ENCODE data around the gene RGS19.

Gene RGS19

DNA sequence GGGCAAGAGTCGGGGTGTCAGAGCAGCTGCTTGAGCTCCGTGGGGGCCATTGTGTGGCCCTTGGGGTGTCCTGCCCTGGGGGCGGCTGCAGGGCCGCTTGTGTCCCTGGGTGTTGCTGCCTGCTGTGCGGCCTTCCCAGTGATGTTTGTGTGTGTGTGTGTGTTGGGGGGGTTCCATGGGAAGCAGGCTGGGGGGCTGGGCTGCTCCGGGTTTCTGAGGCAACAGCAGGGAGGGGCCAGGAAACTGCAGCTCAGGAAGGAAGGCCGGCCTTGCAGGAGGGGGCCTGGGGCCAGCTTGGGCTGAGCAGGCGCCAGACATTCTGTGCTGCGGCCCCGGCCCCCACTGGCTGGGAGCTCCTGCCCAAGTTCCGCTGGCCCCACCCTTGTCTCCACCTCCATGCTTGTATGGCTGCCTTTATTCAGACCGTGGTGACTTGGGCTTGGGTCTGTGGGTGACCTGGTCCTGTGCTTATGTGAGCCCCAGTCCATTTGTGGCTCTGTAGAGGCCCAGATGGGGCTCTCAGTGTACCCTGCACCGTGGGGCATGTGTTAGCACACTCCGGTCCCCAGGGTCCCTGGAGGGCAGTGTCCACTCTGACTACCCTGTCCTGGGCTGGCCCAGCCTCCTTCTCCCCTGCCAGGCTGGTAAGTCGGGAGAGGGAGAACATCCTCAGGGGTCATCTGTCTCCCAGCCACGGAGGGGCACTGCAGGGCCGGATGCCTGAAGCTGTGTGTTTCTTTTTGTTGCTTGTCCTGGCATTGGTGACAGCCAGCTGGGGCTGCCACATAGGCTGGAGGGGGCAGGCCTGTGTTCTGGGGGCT, 25.3 kb downstream of the RGS19 start:
- POLR2A ChIA-PET: interaction anchor here (1.5 to 2.9 kb wide), 3 partner anchors 8 to 31 kb away, joined by 4 to 26 read pairs (median 12); partner anchors contain the start of gene TCEA2
- DNase-seq (ENCODE audit: extremely low spot score): peak; percentile 45
- no peak for TF ChIP-seq SP1 (IDR thresholded peaks at IDR 0.05)
- no peak for TF ChIP-seq FOXA1 (IDR thresholded peaks at IDR 0.05)
- no peak for TF ChIP-seq L3MBTL2 (conservative IDR thresholded peaks at IDR 0.05)
- TF ChIP-seq, protein P1, sequence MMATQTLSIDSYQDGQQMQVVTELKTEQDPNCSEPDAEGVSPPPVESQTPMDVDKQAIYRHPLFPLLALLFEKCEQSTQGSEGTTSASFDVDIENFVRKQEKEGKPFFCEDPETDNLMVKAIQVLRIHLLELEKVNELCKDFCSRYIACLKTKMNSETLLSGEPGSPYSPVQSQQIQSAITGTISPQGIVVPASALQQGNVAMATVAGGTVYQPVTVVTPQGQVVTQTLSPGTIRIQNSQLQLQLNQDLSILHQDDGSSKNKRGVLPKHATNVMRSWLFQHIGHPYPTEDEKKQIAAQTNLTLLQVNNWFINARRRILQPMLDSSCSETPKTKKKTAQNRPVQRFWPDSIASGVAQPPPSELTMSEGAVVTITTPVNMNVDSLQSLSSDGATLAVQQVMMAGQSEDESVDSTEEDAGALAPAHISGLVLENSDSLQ (IDR thresholded peaks at IDR 0.05): no peak
- TF ChIP-seq FOXK2 (IDR thresholded peaks at IDR 0.05): no peak
- no peak for TF ChIP-seq TARDBP (IDR thresholded peaks at IDR 0.05)
- TF ChIP-seq ZNF384 (IDR thresholded peaks at IDR 0.05): no peak
- CTCF ChIA-PET: interaction anchor here (0.8 to 1.4 kb wide), 2 partner anchors 16 to 66 kb away, joined by 3 to 7 read pairs; no protein-coding TSS in a partner anchor

DNA sequence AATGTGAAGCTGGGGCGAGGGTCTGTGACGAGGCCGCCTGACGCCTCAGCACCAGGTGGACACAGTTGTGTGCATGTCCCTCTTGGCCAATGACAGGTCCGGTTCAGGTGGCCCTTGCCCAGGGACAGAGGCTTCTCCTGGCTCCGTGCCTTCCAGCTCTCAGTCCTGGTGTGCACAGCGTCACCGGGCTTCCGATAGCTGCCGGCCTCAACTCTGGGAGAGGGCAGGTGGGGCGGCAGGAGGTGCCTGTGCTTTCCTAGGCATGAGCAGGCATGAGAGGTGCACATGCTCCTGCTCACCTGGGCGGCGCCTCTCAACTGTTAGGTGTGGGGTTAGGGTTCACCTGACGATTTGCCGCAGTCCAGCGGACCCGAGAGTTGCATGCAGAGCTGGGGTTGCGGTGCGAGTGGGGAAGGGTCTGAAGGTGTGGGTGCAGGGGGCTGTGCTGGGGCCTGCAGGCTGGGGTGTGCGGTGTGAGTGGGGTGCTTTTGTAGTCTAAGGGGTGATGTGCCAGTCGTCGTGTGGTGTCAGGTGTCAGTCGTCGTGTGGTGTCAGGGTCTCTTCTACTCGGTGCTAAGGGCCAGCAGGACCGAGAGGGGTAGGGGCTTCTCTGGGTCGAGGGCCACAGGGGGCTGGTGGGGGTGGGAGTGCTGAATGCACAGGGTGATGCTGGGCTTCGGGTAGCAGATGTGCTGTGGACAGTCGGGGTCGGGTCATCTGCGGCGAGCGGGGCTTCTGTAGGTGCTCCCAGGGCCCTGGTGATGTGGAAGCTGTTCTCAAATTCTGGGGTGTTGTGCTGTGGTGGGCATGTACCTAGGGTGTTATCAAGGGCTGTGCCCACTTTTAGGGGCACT, 26.1 kb downstream of the RGS19 start:
- DNase-seq (ENCODE audit: extremely low spot score): no peak
- POLR2A ChIA-PET: interaction anchor here (0.5 to 2.9 kb wide), 5 partner anchors 9 to 32 kb away, joined by 3 to 26 read pairs (median 4); partner anchors contain the start of gene TCEA2
- no peak for TF ChIP-seq SUZ12 (IDR thresholded peaks at IDR 0.05)
- TF ChIP-seq TARDBP (IDR thresholded peaks at IDR 0.05): no peak
- TF ChIP-seq, protein P1 (IDR thresholded peaks at IDR 0.05): no peak
- no peak for TF ChIP-seq NFRKB (IDR thresholded peaks at IDR 0.05)
- no peak for TF ChIP-seq SP1 (IDR thresholded peaks at IDR 0.05)
- TF ChIP-seq L3MBTL2 (conservative IDR thresholded peaks at IDR 0.05): no peak
- CTCF ChIA-PET: no interaction called here

DNA sequence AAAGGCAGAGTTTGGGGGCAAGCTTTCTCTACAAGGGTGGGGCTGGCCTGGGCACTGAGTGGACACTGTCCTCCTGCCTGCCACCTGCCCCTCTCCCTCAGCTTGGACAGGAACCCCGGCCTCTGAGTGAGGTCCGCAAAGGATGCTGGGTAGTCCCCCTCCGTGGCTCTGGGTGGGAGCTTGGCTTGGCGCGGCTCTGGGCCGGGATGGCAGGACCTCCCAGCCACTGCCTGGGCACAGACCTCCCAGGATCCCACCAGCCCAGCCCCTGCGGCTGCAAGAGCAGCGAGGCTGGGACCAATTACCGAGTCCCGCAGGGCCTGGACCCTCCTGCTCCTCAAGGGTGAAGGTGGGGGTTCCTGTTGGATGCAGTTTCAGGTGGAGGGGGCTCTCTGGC, 27.0 kb downstream of the RGS19 start:
- TF ChIP-seq TARDBP (IDR thresholded peaks at IDR 0.05) (no peak), ARNT (IDR thresholded peaks at IDR 0.05) (no peak), SUZ12 (IDR thresholded peaks at IDR 0.05) (no peak), ELF4 (IDR thresholded peaks at IDR 0.05) (no peak), LEF1 (IDR thresholded peaks at IDR 0.05; ENCODE audit: borderline replicate concordance) (no peak), FOXK2 (IDR thresholded peaks at IDR 0.05) (no peak), BHLHE40 (IDR thresholded peaks at IDR 0.05; ENCODE audit: borderline replicate concordance) (no peak), SP1 (IDR thresholded peaks at IDR 0.05) (no peak), ZNF384 (IDR thresholded peaks at IDR 0.05) (no peak), FOXM1 (IDR thresholded peaks at IDR 0.05; ENCODE audit: borderline replicate concordance) (no peak), L3MBTL2 (conservative IDR thresholded peaks at IDR 0.05) (no peak), FOXA1 (IDR thresholded peaks at IDR 0.05) (no peak), HDGF (IDR thresholded peaks at IDR 0.05; ENCODE audit: borderline replicate concordance) (no peak), NFRKB (IDR thresholded peaks at IDR 0.05) (no peak), CTBP1 (IDR thresholded peaks at IDR 0.05; ENCODE audit: borderline replicate concordance) (no peak)
- TF ChIP-seq, protein P1 (IDR thresholded peaks at IDR 0.05): no peak
- ChIA-PET POLR2A (interaction anchor here (2.4 to 2.9 kb wide), 2 partner anchors 10 to 13 kb away, joined by 12 to 26 read pairs; partner anchors contain the start of gene TCEA2), CTCF (interaction anchor here (1.4 kb wide), 1 partner anchor 13 kb away, joined by 3 read pairs; no protein-coding TSS in a partner anchor)
- no peak for DNase-seq (ENCODE audit: extremely low spot score)

DNA sequence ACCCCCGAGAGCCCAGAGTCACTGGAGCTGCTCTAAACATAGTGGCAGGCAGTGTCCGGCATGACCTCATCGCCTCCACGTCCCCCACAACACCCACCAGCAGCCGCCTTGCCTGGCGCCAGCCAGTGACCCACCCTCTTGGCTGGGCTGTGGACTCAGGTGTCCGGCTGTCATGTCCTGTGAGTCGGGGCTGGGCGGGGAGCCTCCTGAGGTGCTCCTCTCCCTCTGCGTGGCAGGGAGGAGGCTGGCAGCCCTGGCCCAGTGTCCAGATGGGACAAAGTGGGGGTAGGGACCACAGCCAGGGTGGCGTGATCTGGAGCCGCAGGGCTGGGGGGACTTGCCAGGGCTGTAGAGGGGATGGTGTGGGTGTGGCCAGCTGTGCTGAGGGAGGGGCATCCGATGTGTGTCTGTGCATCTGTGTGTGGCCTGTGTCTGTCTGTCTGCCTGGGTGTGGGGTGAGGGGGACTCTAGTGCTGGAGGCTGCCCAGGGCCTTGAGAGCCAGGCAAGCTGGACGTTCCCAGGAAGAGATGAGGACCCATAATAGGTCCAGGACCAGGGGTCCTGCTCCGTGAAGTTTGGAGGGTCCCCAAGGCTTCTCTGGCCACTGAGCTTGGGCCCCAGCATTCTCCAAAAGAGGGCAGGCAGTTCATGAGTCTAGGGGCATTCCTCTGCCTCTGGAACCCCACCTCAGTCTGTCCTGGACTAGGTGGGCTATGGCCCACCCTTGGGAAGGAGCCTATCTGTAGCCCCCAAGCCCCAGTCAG, 27.6 kb downstream of the RGS19 start:
- no peak for DNase-seq (ENCODE audit: extremely low spot score)
- TF ChIP-seq BHLHE40 (IDR thresholded peaks at IDR 0.05; ENCODE audit: borderline replicate concordance) (no peak), ELF4 (IDR thresholded peaks at IDR 0.05) (no peak), ARNT (IDR thresholded peaks at IDR 0.05) (no peak), SUZ12 (IDR thresholded peaks at IDR 0.05) (no peak), L3MBTL2 (conservative IDR thresholded peaks at IDR 0.05) (no peak), SP1 (IDR thresholded peaks at IDR 0.05) (no peak), ZNF384 (IDR thresholded peaks at IDR 0.05) (no peak), FOXA1 (IDR thresholded peaks at IDR 0.05) (no peak), FOXK2 (IDR thresholded peaks at IDR 0.05) (no peak), CTBP1 (IDR thresholded peaks at IDR 0.05; ENCODE audit: borderline replicate concordance) (no peak), LEF1 (IDR thresholded peaks at IDR 0.05; ENCODE audit: borderline replicate concordance) (no peak), TARDBP (IDR thresholded peaks at IDR 0.05) (no peak), FOXM1 (IDR thresholded peaks at IDR 0.05; ENCODE audit: borderline replicate concordance) (no peak), HDGF (IDR thresholded peaks at IDR 0.05; ENCODE audit: borderline replicate concordance) (no peak), NFRKB (IDR thresholded peaks at IDR 0.05) (no peak)
- TF ChIP-seq, protein P1 (IDR thresholded peaks at IDR 0.05): no peak
- ChIA-PET POLR2A (interaction anchor here (2.4 to 2.9 kb wide), 2 partner anchors 11 to 13 kb away, joined by 12 to 26 read pairs; partner anchors contain the start of gene TCEA2), CTCF (interaction anchor here (0.9 to 1.4 kb wide), 2 partner anchors 8 to 13 kb away, joined by 3 read pairs; no protein-coding TSS in a partner anchor)

Data from HEK293T (cell line).